Measurements from ENCODE around the gene SPATA45. TPM values are rescaled to one million over a fixed set of nuclear protein-coding genes. Genes with fewer than 3 reads are reported as not detected.
"Not testable (repeated sequence)": the region's sequence is repeated elsewhere in the genome, so short reads cannot be mapped to it uniquely, and the experiment has no call there.

SPATA45 gene
- total and polyA plus RNA-seq, 2 of the 4 experiments (the other 2 are of a cell fraction), result not detected

DNA sequence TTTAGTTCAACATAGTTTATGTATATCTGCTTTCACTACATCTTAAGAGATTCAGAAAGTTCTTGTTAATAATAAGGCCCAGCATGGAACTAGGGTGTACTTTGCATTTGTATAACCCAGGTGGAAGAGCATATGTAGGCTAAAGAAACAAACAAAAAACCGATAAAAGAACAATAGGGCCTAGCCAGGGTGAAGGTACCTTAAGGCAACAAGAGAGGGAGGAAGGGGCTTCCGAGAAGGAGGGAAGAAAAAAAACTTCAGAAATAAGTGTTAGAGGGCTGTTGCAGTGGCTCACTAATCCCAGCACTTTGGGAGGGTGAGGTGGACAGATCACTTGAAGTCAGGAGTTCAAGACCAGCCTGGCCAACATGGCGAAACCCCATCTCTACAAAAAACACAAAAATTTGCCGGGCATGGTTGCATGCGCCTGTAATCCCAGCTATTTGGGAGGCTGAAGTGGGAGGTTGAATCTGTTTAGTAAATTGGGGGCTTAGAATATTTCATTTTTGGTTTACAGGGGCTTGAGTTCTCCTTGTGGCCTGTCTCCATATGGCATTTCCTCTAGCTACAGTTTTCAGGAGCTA lies 4.7 kb upstream of the SPATA45 start:
- intact Hi-C loops (cut with micrococcal nuclease) (no loop called here), dilution Hi-C loops (cut with HindIII; ENCODE audit: low sequenced_read_pairs, unreplicated experiment) (no loop called here), in situ Hi-C loops (cut with MboI; ENCODE audit: low sequenced_read_pairs) (no loop called here)
- ATAC-seq (ENCODE audit: low read depth) (no peak), DNase-seq (no peak)
- peaks cover 3 to 6% of the 10 kb centered on the region in 2 experiments; a peak in 2 of 4 replicates for H3K79me1 ChIP-seq (ENCODE audit: low read depth in 1 of 2, low read length in 2 of 2)
- H3K18ac ChIP-seq (ENCODE audit: low read depth, low read length), result no peak overlapping the region
- no peaks in the 10 kb centered on the region for H3K36me3 ChIP-seq (ENCODE audit: control insufficient read depth, insufficient read depth, low read length)
- ChIA-PET CTCF (no interaction called here), POLR2A (ENCODE audit: unreplicated experiment) (no interaction called here)
- H2BK20ac ChIP-seq (ENCODE audit: low read depth, low read length), result no peak overlapping the region
- H4K91ac ChIP-seq (ENCODE audit: insufficient read depth, low read depth, low read length), result no peak overlapping the region
- BruUV-seq (replicated peaks), result no TSS peak
- no peak overlapping the region for H3K4ac ChIP-seq (ENCODE audit: low read depth, low read length)
- no peak overlapping the region for H4K5ac ChIP-seq (ENCODE audit: low read depth, low read length)
- WGBS, 2 experiments (ENCODE audit: extremely low coverage in 2 of 2, insufficient read length in 1 of 2), result no CpG with 5 or more reads among the region's 5 CpGs
- no peaks in the 10 kb centered on the region for H3K27me3 ChIP-seq (ENCODE audit: control insufficient read depth, insufficient read depth, low read length)
- H2BK15ac ChIP-seq (ENCODE audit: low read depth, low read length), result no peak overlapping the region
- no peaks in the 10 kb centered on the region for H3K4me1 ChIP-seq (ENCODE audit: control insufficient read depth, insufficient read depth, low read length)
- TF ChIP-seq RCOR1 (IDR thresholded peaks at IDR 0.05; ENCODE audit: insufficient replicate concordance, low read length) (no peak), SMC3 (IDR thresholded peaks at IDR 0.05; ENCODE audit: low read depth, low read length) (no peak), FOS (IDR thresholded peaks at IDR 0.05; ENCODE audit: low read depth, low read length) (no peak)
- no peak overlapping the region for H3K56ac ChIP-seq (ENCODE audit: extremely low read depth, insufficient read depth, low read length)
- H3K23ac ChIP-seq (ENCODE audit: low read depth, low read length), result no peak overlapping the region
- H2BK5ac ChIP-seq (ENCODE audit: low read depth, low read length, poor library complexity, severe bottlenecking), result no peak overlapping the region
- peaks cover 4% of the 10 kb centered on the region; the same call in 1 of the 2 replicates for H3K9me1 ChIP-seq (ENCODE audit: insufficient read depth, low read length)
- no peak overlapping the region for H2AK5ac ChIP-seq (ENCODE audit: low read depth, low read length)
- H2BK120ac ChIP-seq (ENCODE audit: low read depth, low read length), result no peak overlapping the region
- H3K9ac ChIP-seq (ENCODE audit: low read depth, low read length), result no peak overlapping the region
- no peak overlapping the region for H3K4me2 ChIP-seq (ENCODE audit: low read depth, low read length)
- no peak overlapping the region for H3K14ac ChIP-seq (replicated peaks; ENCODE audit: low read depth, low read length)
- no peak overlapping the region for H2AFZ ChIP-seq (replicated peaks; ENCODE audit: low read length, poor library complexity)
- H3K27ac ChIP-seq (ENCODE audit: insufficient read depth, low read length), result no peak overlapping the region
- no peak overlapping the region for H4K8ac ChIP-seq (ENCODE audit: low read depth in 2 of 2, low read length in 2 of 2)
- no peaks in the 10 kb centered on the region for H3K9me3 ChIP-seq (ENCODE audit: control insufficient read depth, insufficient read depth, low read length)
- no peak overlapping the region for H3K4me3 ChIP-seq (ENCODE audit: insufficient read depth, low read depth, low read length)
- no peaks in the 10 kb centered on the region for H4K20me1 ChIP-seq (ENCODE audit: insufficient read depth, low read length)
- H2AK9ac ChIP-seq (replicated peaks; ENCODE audit: low read depth, low read length, poor library complexity), result no peak overlapping the region

DNA sequence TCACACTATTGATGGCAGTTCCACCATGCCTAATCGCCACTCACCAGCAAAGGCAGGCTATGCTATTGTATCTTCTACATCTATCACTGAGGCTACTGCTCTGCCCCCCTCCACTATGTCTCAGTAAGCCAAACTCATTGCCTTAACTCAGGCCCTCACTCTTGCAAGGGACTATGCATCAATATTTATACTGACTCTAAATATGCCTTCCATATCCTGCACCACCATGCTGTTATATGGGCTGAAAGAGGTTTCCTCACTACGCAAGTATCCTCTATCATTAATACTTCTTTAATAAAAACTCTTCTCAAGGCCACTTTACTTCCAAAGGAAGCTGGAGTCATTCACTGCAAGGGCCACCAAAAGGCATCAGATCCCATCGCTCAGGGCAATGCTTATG lies 2.9 kb downstream of the SPATA45 start:
- H4K91ac ChIP-seq (ENCODE audit: insufficient read depth, low read depth, low read length); H3K4me1 ChIP-seq (ENCODE audit: control insufficient read depth, insufficient read depth, low read length); H3K23ac ChIP-seq (ENCODE audit: low read depth, low read length); H2AK9ac ChIP-seq (replicated peaks; ENCODE audit: low read depth, low read length, poor library complexity); H4K20me1 ChIP-seq (ENCODE audit: insufficient read depth, low read length); DNase-seq; in situ Hi-C loops (cut with MboI; ENCODE audit: low sequenced_read_pairs); H4K8ac ChIP-seq (ENCODE audit: low read depth in 2 of 2, low read length in 2 of 2); POLR2A ChIA-PET (ENCODE audit: unreplicated experiment); H3K9ac ChIP-seq (ENCODE audit: low read depth, low read length); H3K27me3 ChIP-seq (ENCODE audit: control insufficient read depth, insufficient read depth, low read length); H2AK5ac ChIP-seq (ENCODE audit: low read depth, low read length); H3K36me3 ChIP-seq (ENCODE audit: control insufficient read depth, insufficient read depth, low read length); H3K18ac ChIP-seq (ENCODE audit: low read depth, low read length); H3K4ac ChIP-seq (ENCODE audit: low read depth, low read length); H3K14ac ChIP-seq (replicated peaks; ENCODE audit: low read depth, low read length); H3K56ac ChIP-seq (ENCODE audit: extremely low read depth, insufficient read depth, low read length); intact Hi-C loops (cut with micrococcal nuclease); ATAC-seq (ENCODE audit: low read depth); H2BK120ac ChIP-seq (ENCODE audit: low read depth, low read length); H2AFZ ChIP-seq (replicated peaks; ENCODE audit: low read length, poor library complexity); H4K5ac ChIP-seq (ENCODE audit: low read depth, low read length); H3K27ac ChIP-seq (ENCODE audit: insufficient read depth, low read length); BruUV-seq (replicated peaks); H2BK20ac ChIP-seq (ENCODE audit: low read depth, low read length); H3K4me2 ChIP-seq (ENCODE audit: low read depth, low read length); dilution Hi-C loops (cut with HindIII; ENCODE audit: low sequenced_read_pairs, unreplicated experiment); H3K79me1 ChIP-seq (ENCODE audit: low read depth in 1 of 2, low read length in 2 of 2); H3K9me3 ChIP-seq (ENCODE audit: control insufficient read depth, insufficient read depth, low read length); H3K9me1 ChIP-seq (ENCODE audit: insufficient read depth, low read length); H2BK5ac ChIP-seq (ENCODE audit: low read depth, low read length, poor library complexity, severe bottlenecking); CTCF ChIA-PET; H3K4me3 ChIP-seq (ENCODE audit: insufficient read depth, low read depth, low read length); H2BK15ac ChIP-seq (ENCODE audit: low read depth, low read length): not testable (repeated sequence)
- 78% methylated on average over 2 of the region's 3 CpGs; no CpG with 5 or more reads in 1 of the 2 experiments for WGBS, 2 experiments (ENCODE audit: extremely low coverage in 2 of 2, insufficient read length in 1 of 2)

All from IMR-90 (cell line).